Fibroblast of skin of abdomen (primary cell): ENCODE measurements around the gene ALDH8A1.

Source experiments
- DNase-seq: peaks from one replicate; pipeline ENCODE4 v3.0.0-alpha.2; 2013

The ALDH8A1 gene

DNA sequence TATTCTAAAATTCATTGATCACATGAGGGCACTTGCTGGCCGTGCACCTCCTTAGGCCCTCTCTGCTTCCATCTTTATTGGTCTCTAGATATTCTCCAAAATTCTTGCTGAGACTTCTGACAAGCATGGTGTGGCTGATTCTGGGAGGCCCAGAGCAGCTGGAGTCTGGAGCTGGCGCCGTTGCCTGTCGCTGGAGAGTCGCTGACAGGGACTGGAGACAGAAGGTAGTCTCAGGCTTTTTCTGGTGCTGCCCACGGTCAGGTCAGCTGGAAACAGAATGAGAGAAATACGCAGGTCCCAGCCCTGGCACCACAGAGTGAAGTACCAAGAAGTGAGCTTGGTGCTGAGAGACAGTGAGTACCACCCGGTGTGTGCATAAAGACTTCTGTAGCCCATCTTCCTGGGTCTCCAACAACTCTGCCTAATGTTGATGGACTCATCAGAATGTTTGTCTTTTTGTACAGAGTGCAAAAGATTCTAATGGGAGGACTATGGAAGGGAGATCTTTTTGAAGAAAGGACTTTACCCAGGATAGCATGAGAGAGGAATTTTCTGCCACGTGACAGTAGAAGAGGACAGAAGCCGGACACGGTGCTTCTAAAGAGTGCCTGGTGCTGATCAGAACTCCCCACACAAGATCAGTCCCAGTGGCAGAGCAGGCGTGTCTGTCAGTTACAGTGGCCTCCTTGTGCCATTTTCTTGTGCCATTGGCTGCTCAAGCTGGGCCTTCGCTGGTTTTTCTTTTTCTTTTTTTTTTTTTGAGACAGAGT is 1.8 kb upstream of the ALDH8A1 start:
- DNase-seq: no peak

DNA sequence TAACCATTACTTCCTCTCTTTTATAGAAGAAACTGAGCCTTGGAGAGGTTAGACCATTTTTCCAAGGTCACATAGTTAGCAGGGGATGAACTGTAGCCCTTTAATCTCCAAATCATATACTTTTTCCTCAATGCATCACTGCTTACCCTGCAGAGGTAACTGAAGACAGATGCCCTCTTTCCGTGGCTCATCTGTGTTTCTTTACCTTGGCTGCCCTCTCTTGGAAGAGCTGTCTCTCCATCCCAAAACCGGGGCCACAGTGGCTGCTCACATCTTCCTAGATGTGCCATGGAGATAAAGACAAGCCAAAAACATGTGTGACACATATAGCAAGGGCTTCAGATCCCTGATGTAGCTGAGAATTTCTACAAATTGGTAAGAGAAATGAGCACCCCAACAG is 581 bp upstream of the ALDH8A1 start:
- no peak for DNase-seq

GRCh38 chr6:134948691-134949090 is 1.2 kb downstream of the ALDH8A1 start:
- no peak for DNase-seq

DNA sequence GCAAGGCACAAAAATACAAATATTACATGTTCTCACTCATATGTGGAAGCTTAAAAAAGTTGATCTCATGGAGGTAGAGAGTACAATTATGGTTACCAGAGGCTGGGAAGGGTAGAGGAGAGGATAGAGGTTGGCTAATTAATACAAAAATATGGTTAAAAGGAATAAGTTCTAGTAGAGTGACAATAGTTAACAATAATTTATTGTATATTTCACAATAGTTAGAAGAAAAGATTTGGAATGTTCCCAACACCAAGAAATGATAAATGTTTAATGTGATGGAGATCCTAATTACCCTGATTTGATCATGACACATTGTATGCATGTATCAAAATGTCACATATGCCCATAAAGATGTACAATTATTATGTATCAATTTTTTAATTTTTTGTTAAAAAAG is 1.8 kb downstream of the ALDH8A1 start:
- no peak for DNase-seq

DNA sequence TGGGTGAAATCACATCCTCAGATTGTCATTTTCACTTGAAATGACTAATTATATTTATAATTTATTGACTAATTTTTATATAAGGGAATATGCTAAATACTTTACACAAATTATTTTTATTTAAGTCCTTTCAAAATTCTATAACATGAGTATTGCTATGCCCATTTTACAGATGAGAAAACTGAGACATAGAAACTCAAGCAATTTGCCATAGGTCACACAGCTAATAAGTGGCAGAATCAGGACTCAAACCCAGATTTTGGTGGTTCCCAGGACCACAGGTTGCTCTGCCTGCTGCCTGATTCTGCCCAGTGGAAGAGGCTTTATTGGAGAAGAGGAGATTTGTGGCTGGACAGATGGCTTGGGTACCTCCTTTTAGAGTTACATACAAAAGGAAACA is 4.9 kb downstream of the ALDH8A1 start:
- no peak for DNase-seq

DNA sequence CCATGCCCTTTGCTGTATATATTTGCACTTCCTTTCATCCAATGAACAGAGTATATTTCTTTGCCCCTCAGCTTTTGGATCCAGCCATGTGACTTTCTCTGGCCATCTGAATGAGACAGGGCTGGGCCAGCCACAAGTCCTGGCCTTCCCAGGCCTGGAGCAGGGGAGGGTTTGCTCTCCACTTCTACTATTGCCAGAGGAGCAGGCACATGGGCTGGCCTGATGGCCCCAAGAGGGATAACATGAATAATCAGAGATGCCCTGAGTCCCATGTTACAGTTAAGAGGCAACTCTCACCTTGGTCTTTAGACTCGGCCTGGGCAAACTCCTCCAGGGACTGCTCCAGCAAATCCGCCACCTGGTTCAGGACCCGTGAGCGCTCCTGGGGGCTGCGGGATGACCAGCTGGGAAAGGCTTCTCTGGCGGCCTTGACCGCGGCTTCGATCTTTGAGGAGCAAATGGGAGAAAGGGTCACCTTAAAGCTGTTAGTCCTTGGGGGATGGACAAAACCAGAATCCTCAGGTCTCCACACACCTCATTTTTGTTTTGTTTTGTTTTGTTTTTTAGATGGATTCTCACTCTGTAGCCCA is 6.3 kb downstream of the ALDH8A1 start:
- no peak for DNase-seq

DNA sequence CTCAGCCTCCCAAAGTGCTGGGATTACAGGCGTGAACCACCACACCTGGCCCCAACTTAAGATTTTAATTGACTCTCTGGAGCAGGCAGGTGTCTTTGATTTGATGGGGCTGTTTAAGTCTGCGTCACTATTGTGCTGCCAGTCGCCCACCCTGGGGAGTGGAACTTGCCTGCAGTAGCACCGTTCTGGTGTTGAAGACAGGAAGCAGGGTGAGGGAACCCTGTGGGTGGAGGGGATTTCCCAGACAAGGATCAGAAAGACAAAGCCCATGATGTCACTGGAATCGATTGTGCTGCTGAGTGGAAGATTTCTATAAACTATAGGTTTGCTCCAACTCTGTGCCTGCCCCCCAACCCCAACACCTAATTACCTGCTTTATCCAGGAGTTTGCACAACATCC is 11.0 kb downstream of the ALDH8A1 start:
- no peak for DNase-seq

- DNase-seq: peak; percentile 55
Observed at GRCh38 chr6:134937426-134937825, 12.5 kb downstream of the ALDH8A1 start.

- DNase-seq: peak; percentile 93
Observed at GRCh38 chr6:134936931-134937330, 13.0 kb downstream of the ALDH8A1 start.

- peak; percentile 34 for DNase-seq
Observed at GRCh38 chr6:134936476-134936875, 13.4 kb downstream of the ALDH8A1 start.

GRCh38 chr6:134934793-134935485 is 15.0 kb downstream of the ALDH8A1 start:
- peak; percentile 21 for DNase-seq

DNA sequence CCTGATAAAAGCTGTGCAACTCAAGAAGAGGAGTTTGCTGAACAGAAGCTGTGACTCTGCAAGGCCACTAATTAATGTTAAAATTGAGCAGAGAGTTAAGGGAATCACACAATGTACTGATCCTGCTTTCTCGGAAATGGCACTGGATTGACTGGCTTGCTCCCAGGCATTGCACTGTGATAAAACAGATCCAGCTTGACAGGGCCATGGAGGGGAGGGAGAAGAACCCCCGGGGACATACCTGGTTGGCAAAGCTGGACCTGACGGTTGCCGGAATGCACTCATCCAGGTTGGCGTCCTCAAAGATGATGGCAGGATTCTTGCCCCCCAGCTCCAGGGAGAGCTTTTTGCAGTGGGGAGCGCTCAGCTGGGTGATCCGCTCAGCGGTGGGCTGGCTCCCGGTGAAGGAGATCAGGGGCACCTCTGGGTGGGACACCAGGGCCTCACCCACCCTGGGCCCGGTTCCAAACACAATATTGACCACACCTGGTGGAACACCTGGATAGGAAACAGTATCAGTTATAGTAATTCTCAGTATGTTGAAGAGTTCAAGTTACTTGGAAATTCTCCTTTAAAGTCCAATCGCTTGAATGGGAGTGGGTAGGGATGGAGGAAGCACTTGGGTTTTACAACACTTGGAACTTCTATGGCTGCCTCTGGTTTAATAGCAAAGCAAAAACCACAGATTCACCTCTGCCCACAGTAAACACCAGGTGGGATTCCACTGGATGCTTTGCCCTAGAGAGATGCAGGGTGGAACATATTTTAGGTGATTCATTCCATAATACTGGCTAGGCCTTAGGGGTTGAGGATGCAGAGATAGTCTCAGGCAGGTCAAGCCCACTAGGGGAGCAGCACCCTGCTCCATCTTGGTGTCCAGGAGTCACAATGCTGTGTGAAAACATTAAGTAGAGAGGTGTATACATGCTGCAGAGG is 17.1 kb downstream of the ALDH8A1 start:
- no peak for DNase-seq

- no peak for DNase-seq
Observed at GRCh38 chr6:134932098-134932497, 17.8 kb downstream of the ALDH8A1 start.

DNA sequence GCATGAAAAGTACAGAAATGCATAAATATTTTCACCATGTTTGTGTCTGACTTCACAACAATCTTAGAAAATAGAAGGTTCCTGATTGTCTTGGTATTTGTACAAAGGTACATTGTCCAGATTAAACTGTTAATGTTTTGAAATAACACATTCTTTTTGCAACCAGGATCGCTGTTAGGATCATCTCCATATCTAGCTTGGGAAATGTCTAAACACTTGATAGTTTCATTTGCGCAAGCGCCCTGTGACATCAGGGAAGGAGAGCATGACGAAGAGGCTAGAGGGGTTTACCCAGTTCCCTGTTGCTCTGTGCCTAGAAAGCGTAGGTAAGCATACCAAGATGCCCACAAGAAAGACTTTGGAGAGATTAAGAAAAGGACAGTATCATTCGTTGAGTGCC is 19.4 kb downstream of the ALDH8A1 start:
- no peak for DNase-seq

- DNase-seq: no peak
Observed at GRCh38 chr6:134928151-134928900, 21.6 kb downstream of the ALDH8A1 start.

GRCh38 chr6:134925800-134926199 is 24.1 kb downstream of the ALDH8A1 start:
- DNase-seq: peak; percentile 62

DNA sequence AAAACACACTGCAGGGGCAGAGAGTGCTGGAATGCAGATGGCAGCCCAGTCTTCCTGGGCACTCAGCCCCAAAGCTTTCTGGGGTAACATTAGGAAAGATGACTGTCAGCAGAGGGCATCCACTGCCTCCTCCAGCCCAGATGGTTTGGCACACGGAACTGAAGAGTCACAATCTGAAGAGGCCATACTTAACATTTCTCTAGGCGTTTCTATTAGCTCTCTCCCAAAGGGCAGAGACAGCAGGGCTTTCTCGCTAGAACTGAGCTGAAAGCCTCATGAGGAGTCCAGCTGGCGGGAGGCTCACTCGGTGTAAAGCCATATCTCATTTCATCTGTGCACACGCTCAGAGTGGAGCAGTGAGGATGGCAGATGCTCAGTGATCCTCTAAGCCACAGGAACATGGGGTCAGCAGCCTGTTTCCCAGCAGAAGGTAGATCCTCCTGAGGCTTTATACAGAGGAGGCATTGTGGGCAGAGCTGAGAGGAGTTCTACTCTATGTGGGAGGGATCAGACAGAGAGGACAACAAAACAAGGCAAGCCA is 28.1 kb downstream of the ALDH8A1 start:
- DNase-seq: no peak

- no peak for DNase-seq
Observed at GRCh38 chr6:134921276-134921675, 28.6 kb downstream of the ALDH8A1 start.

DNA sequence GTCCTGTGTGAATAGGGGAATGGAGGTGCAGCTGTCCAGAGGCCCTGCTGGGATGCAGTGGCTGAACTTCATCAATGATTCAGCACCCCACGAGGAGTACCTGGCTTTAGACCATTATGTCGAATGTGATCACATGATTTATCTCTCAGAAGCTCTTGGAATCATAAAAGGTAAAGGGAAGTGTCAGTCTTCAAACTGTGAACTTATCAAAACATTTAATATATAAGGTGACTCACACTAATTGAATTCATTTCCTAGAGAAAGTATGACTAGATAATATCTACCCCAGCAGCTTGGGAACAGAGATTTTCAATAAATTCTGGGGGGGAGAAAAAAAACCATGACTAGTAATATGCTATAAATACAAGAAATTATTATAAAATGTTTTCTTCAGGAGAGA is 29.5 kb downstream of the ALDH8A1 start:
- no peak for DNase-seq

GRCh38 chr6:134918418-134918961 is 31.4 kb downstream of the ALDH8A1 start:
- DNase-seq: no peak

- peak; percentile 90 for DNase-seq
Observed at GRCh38 chr6:134911547-134911946, 38.4 kb downstream of the ALDH8A1 start.
